GM12875 (cell line): ENCODE results near the gene IGF2BP2.

Experiments
- H3K4me3 ChIP-seq: one replicate; pipeline ENCODE4 v1.5.1; 2011; ENCODE audit warnings: low read depth, low read length, control low read depth
- CTCF ChIP-seq: IDR thresholded peaks from 2 replicates; pipeline ENCODE4 v1.5.1; 2011; ENCODE audit warnings: low read depth, mild to moderate bottlenecking, control low read depth, inconsistent platforms, low read length, moderate library complexity, borderline replicate concordance; ENCODE audit not compliant: insufficient read depth

Gene IGF2BP2

GRCh38 chr3:185659942-185660921 lies 164.6 kb downstream of the IGF2BP2 start:
- peak; percentile 98 for TF ChIP-seq CTCF
- H3K4me3 ChIP-seq = no peak overlapping the region

GRCh38 chr3:185658943-185659342 lies 165.9 kb downstream of the IGF2BP2 start:
- no peak for TF ChIP-seq CTCF
- H3K4me3 ChIP-seq = no peak overlapping the region

- H3K4me3 ChIP-seq = no peak overlapping the region
- TF ChIP-seq CTCF = no peak
Observed at GRCh38 chr3:185658504-185658912, 166.3 kb downstream of the IGF2BP2 start.

- no peak for TF ChIP-seq CTCF
Observed at GRCh38 chr3:185657691-185658503, 166.9 kb downstream of the IGF2BP2 start.

GRCh38 chr3:185657211-185657610 lies 167.6 kb downstream of the IGF2BP2 start:
- H3K4me3 ChIP-seq = no peak overlapping the region
- TF ChIP-seq CTCF = no peak

More at GRCh38 chr3:185657691-185658503, 166.9 kb downstream of the IGF2BP2 start:
- H3K4me3 ChIP-seq = no peak overlapping the region

- no peak overlapping the region for H3K4me3 ChIP-seq
- no peak for TF ChIP-seq CTCF
Observed at GRCh38 chr3:185656321-185656840, 168.5 kb downstream of the IGF2BP2 start.
